ENCODE measurements around the gene UEVLD.

Gene UEVLD

GRCh38 chr11:18612394-18612793, 23.9 kb upstream of the UEVLD start:
- Histone ChIP-seq H3K27me3 (ENCODE audit: insufficient read depth, low read depth, severe bottlenecking) (no peaks in the 10 kb centered on the region), H3K36me3 (peaks cover 50% of the 10 kb centered on the region), H3K27ac (no peak overlapping the region), H3K4me3 (ENCODE audit: low read depth, low read length) (no peak overlapping the region), H3K9me3 (ENCODE audit: severe bottlenecking) (no peaks in the 10 kb centered on the region)
- DNase-seq, result no peak
- TF ChIP-seq CTCF (IDR thresholded peaks at IDR 0.05; ENCODE audit: low read depth, low read length), result no peak

- H3K36me3 ChIP-seq, result peaks cover 50% of the 10 kb centered on the region
- no peak for TF ChIP-seq CTCF (IDR thresholded peaks at IDR 0.05; ENCODE audit: low read depth, low read length)
Observed at GRCh38 chr11:18611196-18611595, 22.7 kb upstream of the UEVLD start.

GRCh38 chr11:18608376-18608775, 19.8 kb upstream of the UEVLD start:
- TF ChIP-seq CTCF (IDR thresholded peaks at IDR 0.05; ENCODE audit: low read depth, low read length), result no peak
- H3K9me3 ChIP-seq (ENCODE audit: severe bottlenecking), result no peaks in the 10 kb centered on the region
- peaks cover 32% of the 10 kb centered on the region for H3K36me3 ChIP-seq
- no peak overlapping the region for H3K27ac ChIP-seq
- no peak overlapping the region for H3K4me3 ChIP-seq (ENCODE audit: low read depth, low read length)
- DNase-seq, result no peak
- H3K27me3 ChIP-seq (ENCODE audit: insufficient read depth, low read depth, severe bottlenecking), result no peaks in the 10 kb centered on the region

More at GRCh38 chr11:18611196-18611595, 22.7 kb upstream of the UEVLD start:
- DNase-seq, result no peak
- no peak overlapping the region for H3K4me3 ChIP-seq (ENCODE audit: low read depth, low read length)
- no peak overlapping the region for H3K27ac ChIP-seq
- H3K9me3 ChIP-seq (ENCODE audit: severe bottlenecking), result no peaks in the 10 kb centered on the region
- no peaks in the 10 kb centered on the region for H3K27me3 ChIP-seq (ENCODE audit: insufficient read depth, low read depth, severe bottlenecking)

- DNase-seq, result no peak
- H3K27ac ChIP-seq, result no peak overlapping the region
- peaks cover 4% of the 10 kb centered on the region for H3K36me3 ChIP-seq
- H3K27me3 ChIP-seq (ENCODE audit: insufficient read depth, low read depth, severe bottlenecking), result no peaks in the 10 kb centered on the region
- H3K4me3 ChIP-seq (ENCODE audit: low read depth, low read length), result no peak overlapping the region
- H3K9me3 ChIP-seq (ENCODE audit: severe bottlenecking), result no peaks in the 10 kb centered on the region
- TF ChIP-seq CTCF (IDR thresholded peaks at IDR 0.05; ENCODE audit: low read depth, low read length), result no peak
Observed at GRCh38 chr11:18600915-18601569, 12.5 kb upstream of the UEVLD start.

- H3K9me3 ChIP-seq (ENCODE audit: severe bottlenecking), result no peaks in the 10 kb centered on the region
- no peaks in the 10 kb centered on the region; the same call in 1 of the 2 replicates for H3K36me3 ChIP-seq
- H3K27ac ChIP-seq, result no peak within 1 kb of the TSS
- H3K4me3 ChIP-seq (ENCODE audit: low read depth, low read length), result no peak within 1 kb of the TSS
- no peak for TF ChIP-seq CTCF (IDR thresholded peaks at IDR 0.05; ENCODE audit: low read depth, low read length)
- H3K27me3 ChIP-seq (ENCODE audit: insufficient read depth, low read depth, severe bottlenecking), result no peaks in the 10 kb centered on the region
- DNase-seq, result no peak
Observed at GRCh38 chr11:18599739-18600230, 11.3 kb upstream of the UEVLD start, which contains the start of gene MISFA. MISFA (plus strand) TSS chr11:18599789; CDS start chr11:18599929, 140 bp downstream.
